HUES64 (cell line): ENCODE data around the gene TRMT2A.

Source experiments
- H3K27ac ChIP-seq: 2 replicates; pipeline ENCODE4 v1.7.0; 2013; ENCODE audit warnings: low read depth, low read length, inconsistent platforms
- H3K27me3 ChIP-seq: 2 replicates; pipeline ENCODE4 v1.6.1; 2013; ENCODE audit warnings: mild to moderate bottlenecking, low read length; ENCODE audit not compliant: insufficient read depth
- H3K36me3 ChIP-seq: 2 replicates; pipeline ENCODE4 v1.6.1; 2013; ENCODE audit warnings: mild to moderate bottlenecking, low read length; ENCODE audit not compliant: insufficient read depth
- H3K4me1 ChIP-seq: 2 replicates; pipeline ENCODE4 v1.6.1; 2013; ENCODE audit warnings: mild to moderate bottlenecking, low read length, moderate library complexity; ENCODE audit not compliant: insufficient read depth
- H3K4me3 ChIP-seq: 2 replicates; pipeline ENCODE4 v1.5.1; 2013; ENCODE audit warnings: mild to moderate bottlenecking, low read length, moderate library complexity
- H3K9ac ChIP-seq: 2 replicates; pipeline ENCODE4 v1.6.1; 2013; ENCODE audit warnings: mild to moderate bottlenecking, low read depth, low read length
- H3K9me3 ChIP-seq: 2 replicates; pipeline ENCODE4 v1.6.1; 2013; ENCODE audit warnings: low read depth, low read length; ENCODE audit not compliant: insufficient read depth
- WGBS: fragments of 150-250, 120-280 bp; methylation state at CpG from one replicate; pipeline ENCODE4 v1.1.7; 2013; ENCODE audit warnings: missing lambda C conversion rate; 5-methylcytosine and 5-hydroxymethylcytosine counted together

The TRMT2A gene

GRCh38 chr22:20086763-20087162, 30.3 kb downstream of the TRMT2A start:
- Histone ChIP-seq H3K4me1 (peaks cover 12% of the 10 kb centered on the region), H3K27ac (no peak overlapping the region), H3K9me3 (no peaks in the 10 kb centered on the region), H3K27me3 (no peaks in the 10 kb centered on the region), H3K4me3 (no peak overlapping the region), H3K9ac (no peak overlapping the region), H3K36me3 (peaks cover 70% of the 10 kb centered on the region)
- WGBS, result 97% methylated on average over 5 of the region's 5 CpGs

GRCh38 chr22:20086101-20086599, 30.9 kb downstream of the TRMT2A start:
- H3K9me3 ChIP-seq, result no peaks in the 10 kb centered on the region
- peaks cover 69% of the 10 kb centered on the region for H3K36me3 ChIP-seq
- H3K9ac ChIP-seq, result no peak overlapping the region
- no peak overlapping the region for H3K4me3 ChIP-seq
- peaks cover 18% of the 10 kb centered on the region for H3K4me1 ChIP-seq
- no peaks in the 10 kb centered on the region for H3K27me3 ChIP-seq
- WGBS, result 97% methylated on average over 24 of the region's 24 CpGs
- H3K27ac ChIP-seq, result no peak overlapping the region

- Histone ChIP-seq H3K27me3 (no peaks in the 10 kb centered on the region), H3K36me3 (peaks cover 64% of the 10 kb centered on the region), H3K9me3 (no peaks in the 10 kb centered on the region), H3K4me3 (no peak overlapping the region), H3K27ac (no peak overlapping the region), H3K9ac (no peak overlapping the region; the same call in 1 of the 2 replicates), H3K4me1 (peaks cover 18% of the 10 kb centered on the region)
- 96% methylated on average over 20 of the region's 20 CpGs for WGBS
Measured at GRCh38 chr22:20085651-20086050, 31.4 kb downstream of the TRMT2A start.

GRCh38 chr22:20084547-20085413, 32.2 kb downstream of the TRMT2A start:
- H3K36me3 ChIP-seq, result peaks cover 55% of the 10 kb centered on the region
- peak overlapping the region; percentile 39; the same call in 1 of the 2 replicates for H3K27ac ChIP-seq
- no peaks in the 10 kb centered on the region for H3K27me3 ChIP-seq
- 80% methylated on average over 23 of the region's 23 CpGs for whole genome bisulfite sequencing
- no peak overlapping the region for H3K4me3 ChIP-seq
- H3K9me3 ChIP-seq, result no peaks in the 10 kb centered on the region
- H3K9ac ChIP-seq, result peak overlapping the region; percentile 56
- H3K4me1 ChIP-seq, result peaks cover 18% of the 10 kb centered on the region

- no peaks in the 10 kb centered on the region for H3K27me3 ChIP-seq
- peaks cover 47% of the 10 kb centered on the region for H3K36me3 ChIP-seq
- WGBS, result 95% methylated on average over 10 of the region's 10 CpGs
- no peaks in the 10 kb centered on the region for H3K9me3 ChIP-seq
- H3K4me1 ChIP-seq, result peaks cover 18% of the 10 kb centered on the region
- no peak overlapping the region for H3K27ac ChIP-seq
- no peak overlapping the region for H3K4me3 ChIP-seq
- H3K9ac ChIP-seq, result 0 out of 2 replicates have a peak overlapping the region, but pooled peaks have one; percentile 2
Measured at GRCh38 chr22:20083891-20084546, 33.0 kb downstream of the TRMT2A start.

- H3K4me3 ChIP-seq, result no peak overlapping the region
- H3K27ac ChIP-seq, result no peak overlapping the region
- H3K27me3 ChIP-seq, result no peaks in the 10 kb centered on the region
- peak overlapping the region; percentile 32; the same call in 1 of the 2 replicates for H3K9ac ChIP-seq
- H3K9me3 ChIP-seq, result no peaks in the 10 kb centered on the region
- WGBS, result 81% methylated on average over 10 of the region's 10 CpGs
- peaks cover 18% of the 10 kb centered on the region for H3K4me1 ChIP-seq
- H3K36me3 ChIP-seq, result peaks cover 40% of the 10 kb centered on the region
Measured at GRCh38 chr22:20083157-20083890, 33.7 kb downstream of the TRMT2A start.

- Histone ChIP-seq H3K27me3 (no peaks in the 10 kb centered on the region), H3K9ac (peak overlapping the region; percentile 97), H3K27ac (peak overlapping the region; percentile 94), H3K4me1 (peaks cover 18% of the 10 kb centered on the region), H3K36me3 (peaks cover 17% of the 10 kb centered on the region), H3K9me3 (no peaks in the 10 kb centered on the region), H3K4me3 (peak overlapping the region; percentile 97)
- WGBS, result 17% methylated on average over 27 of the region's 27 CpGs
Measured at GRCh38 chr22:20080776-20081654, 36.0 kb downstream of the TRMT2A start.

GRCh38 chr22:20080445-20080775, 36.6 kb downstream of the TRMT2A start:
- H3K4me3 ChIP-seq, result peak overlapping the region; percentile 97
- peaks cover 18% of the 10 kb centered on the region for H3K4me1 ChIP-seq
- peaks cover 11% of the 10 kb centered on the region for H3K36me3 ChIP-seq
- H3K9ac ChIP-seq, result peak overlapping the region; percentile 97
- peak overlapping the region; percentile 94 for H3K27ac ChIP-seq
- H3K27me3 ChIP-seq, result no peaks in the 10 kb centered on the region
- H3K9me3 ChIP-seq, result no peaks in the 10 kb centered on the region
- WGBS, result under 1% methylated on average over 34 of the region's 34 CpGs

- peak within 1 kb of the TSS; percentile 97 for H3K9ac ChIP-seq
- H3K36me3 ChIP-seq, result peaks cover 10% of the 10 kb centered on the region; the same call in 1 of the 2 replicates
- WGBS, result under 1% methylated on average over 100 of the region's 100 CpGs
- H3K27ac ChIP-seq, result peak within 1 kb of the TSS; percentile 94
- peak within 1 kb of the TSS; percentile 97 for H3K4me3 ChIP-seq
- H3K9me3 ChIP-seq, result no peaks in the 10 kb centered on the region
- H3K4me1 ChIP-seq, result peaks cover 14% of the 10 kb centered on the region; the same call in 1 of the 2 replicates
- H3K27me3 ChIP-seq, result no peaks in the 10 kb centered on the region
Measured at GRCh38 chr22:20079745-20080444, 37.1 kb downstream of the TRMT2A start, which contains the start of gene DGCR8. Gene DGCR8, plus strand, starts transcription at chr22:20080241. Its CDS starts 5,723 bp downstream, at chr22:20085964.
